H1 (cell line): Measurements from ENCODE around the gene GABPB2. TPM values are rescaled to one million over a fixed set of nuclear protein-coding genes. Genes with fewer than 3 reads are reported as not detected.

Experiments
- CTCF ChIA-PET: fragments of 300-600 bp; sonication (Branson Sonifier 250); formaldehyde crosslinking; loops from one replicate; lab custom pipeline; 2021; ENCODE audit not compliant: partially characterized antibody; lab: Charles Lee
- POLR2A ChIA-PET: fragments of 300-600 bp; sonication (Branson Sonifier 250); formaldehyde crosslinking; loops from one replicate; lab custom pipeline; 2021; ENCODE audit warnings: inconsistent platforms; ENCODE audit not compliant: partially characterized antibody; lab: Charles Lee
- DNase-seq, 2 experiments: peaks; one replicate each; pipeline versions ENCODE4 v3.0.0 to v3.0.0-alpha.2; 2010 to 2022; ENCODE audit warnings: low spot score in 2 of 2, low read depth in 1 of 2, mixed read lengths in 1 of 2
- FAIRE-seq: peaks from 2 replicates; lab custom pipeline; 2011; peaks lifted over from hg19 to GRCh38; lab: Jason Lieb, UNC
- H2AFZ ChIP-seq: 2 replicates; pipeline ENCODE4 v1.8.1; 2012; ENCODE audit warnings: low read length, inconsistent platforms
- H2AK5ac ChIP-seq: 2 replicates; pipeline ENCODE4 v1.6.1; 2013; ENCODE audit warnings: low read depth, low read length
- H2BK120ac ChIP-seq: replicated peaks from 2 replicates; pipeline ENCODE3; 2013; ENCODE audit warnings: low read depth, low read length, inconsistent platforms
- H2BK12ac ChIP-seq: 2 replicates; pipeline ENCODE4 v1.6.1; 2013; ENCODE audit warnings: low read depth, low read length
- H2BK15ac ChIP-seq: 2 replicates; pipeline ENCODE4 v1.6.1; 2013; ENCODE audit warnings: low read length
- H2BK20ac ChIP-seq: 2 replicates; pipeline ENCODE4 v1.6.1; 2013; ENCODE audit warnings: low read length
- H2BK5ac ChIP-seq: 2 replicates; pipeline ENCODE4 v1.6.1; 2013; ENCODE audit warnings: low read depth, low read length
- H3K14ac ChIP-seq: 2 replicates; pipeline ENCODE4 v1.6.1; 2013; ENCODE audit warnings: inconsistent platforms; ENCODE audit not compliant: insufficient read length
- H3K18ac ChIP-seq: 2 replicates; pipeline ENCODE4 v1.6.1; 2013; ENCODE audit warnings: low read length; ENCODE audit errors: extremely low read depth
- H3K23ac ChIP-seq: 2 replicates; pipeline ENCODE4 v1.6.1; 2013; ENCODE audit warnings: inconsistent platforms; ENCODE audit not compliant: insufficient read length
- H3K23me2 ChIP-seq: 2 replicates; pipeline ENCODE4 v1.6.1; 2013; ENCODE audit warnings: low read depth, low read length
- H3K27ac ChIP-seq: 2 replicates; pipeline ENCODE4 v1.6.1; 2011; ENCODE audit warnings: low read depth, low read length, inconsistent platforms
- H3K27me3 ChIP-seq, 4 experiments: replicated peaks in 1 of 4; 1 replicate in 1 of 4; 2 replicates in 3 of 4; pipeline versions ENCODE4 v1.6.1 to v1.8.1; 2011 to 2013; ENCODE audit warnings: low read length in 3 of 4, mild to moderate bottlenecking in 3 of 4, inconsistent platforms in 2 of 4, mixed read lengths in 2 of 4, moderate library complexity in 1 of 4; ENCODE audit not compliant: control insufficient read depth in 3 of 4, insufficient read depth in 3 of 4; ENCODE audit errors: extremely low read depth in 1 of 4
- H3K36me3 ChIP-seq, 4 experiments: 2 replicates each; pipeline versions ENCODE4 v1.6.1 to v1.8.1; 2011 to 2013; ENCODE audit warnings: mild to moderate bottlenecking in 4 of 4, low read length in 3 of 4, moderate library complexity in 2 of 4, control low read depth in 1 of 4, inconsistent platforms in 1 of 4; ENCODE audit not compliant: insufficient read depth in 4 of 4, control insufficient read depth in 2 of 4
- H3K4ac ChIP-seq: replicated peaks from 2 replicates; pipeline ENCODE3; 2013; ENCODE audit warnings: low read length, low read depth, mixed read lengths, inconsistent platforms; ENCODE audit not compliant: insufficient read length
- H3K4me1 ChIP-seq, 4 experiments: replicated peaks in 1 of 4; 1 replicate in 1 of 4; 2 replicates in 3 of 4; pipeline versions ENCODE4 v1.6.1 to v1.8.1; 2011 to 2013; ENCODE audit warnings: low read length in 3 of 4, inconsistent platforms in 2 of 4, mixed read lengths in 1 of 4; ENCODE audit not compliant: insufficient read depth in 4 of 4, control insufficient read depth in 3 of 4
- H3K4me2 ChIP-seq, 2 experiments: 2 replicates each; pipeline versions ENCODE4 v1.6.1 to v1.8.1; 2011 to 2013; ENCODE audit warnings: low read depth in 2 of 2, low read length in 2 of 2, control low read depth in 1 of 2, inconsistent platforms in 1 of 2, mild to moderate bottlenecking in 1 of 2; ENCODE audit not compliant: insufficient read depth in 1 of 2
- H3K4me3 ChIP-seq, 4 experiments: fragments of 200-600, 300-600 bp in 1 of 4; sonication (generic), shearing (Covaris generic), sonication (Bioruptor Twin) in 1 of 4; 2 replicates each; pipeline versions ENCODE4 v1.5.1 to v1.8.1; 2011 to 2016; ENCODE audit warnings: low read length in 4 of 4, low read depth in 3 of 4, control low read depth in 2 of 4, inconsistent platforms in 2 of 4, mild to moderate bottlenecking in 2 of 4, mixed read lengths in 1 of 4, moderate library complexity in 1 of 4; ENCODE audit not compliant: insufficient read depth in 2 of 4; ENCODE audit errors: extremely low read depth in 1 of 4
- H3K56ac ChIP-seq: replicated peaks from 2 replicates; pipeline ENCODE3; 2013; ENCODE audit warnings: low read depth, mild to moderate bottlenecking, mixed read lengths, low read length, inconsistent platforms; ENCODE audit not compliant: insufficient read length
- H3K79me1 ChIP-seq: 2 replicates; pipeline ENCODE4 v1.6.1; 2013; ENCODE audit warnings: low read depth, low read length, control low read depth
- H3K79me2 ChIP-seq, 2 experiments: 2 replicates each; pipeline versions ENCODE4 v1.6.1 to v1.8.1; 2012 to 2013; ENCODE audit warnings: low read length in 2 of 2, mild to moderate bottlenecking in 2 of 2, inconsistent platforms in 1 of 2; ENCODE audit not compliant: insufficient read depth in 2 of 2, control insufficient read depth in 1 of 2
- H3K9ac ChIP-seq, 4 experiments: replicated peaks in 1 of 4; 1 replicate in 1 of 4; 2 replicates in 3 of 4; pipeline versions ENCODE4 v1.6.1 to v1.8.1; 2011 to 2013; ENCODE audit warnings: low read depth in 3 of 4, low read length in 3 of 4, control low read depth in 2 of 4, mild to moderate bottlenecking in 2 of 4, moderate library complexity in 2 of 4, inconsistent platforms in 1 of 4; ENCODE audit errors: extremely low read depth in 1 of 4
- H3K9me3 ChIP-seq, 2 experiments: 2 replicates each; pipeline versions ENCODE4 v1.6.1 to v1.8.1; 2012 to 2013; ENCODE audit warnings: mild to moderate bottlenecking in 2 of 2, moderate library complexity in 2 of 2, control low read depth in 1 of 2, inconsistent platforms in 1 of 2, low read depth in 1 of 2, low read length in 1 of 2, mixed read lengths in 1 of 2; ENCODE audit not compliant: insufficient read depth in 2 of 2
- H4K20me1 ChIP-seq, 2 experiments: replicated peaks in 1 of 2; 2 replicates each; pipeline versions ENCODE3 to v1.8.1; 2011 to 2013; ENCODE audit warnings: inconsistent platforms in 2 of 2, low read length in 2 of 2, mild to moderate bottlenecking in 1 of 2; ENCODE audit not compliant: insufficient read depth in 2 of 2, control insufficient read depth in 1 of 2
- H4K5ac ChIP-seq: 2 replicates; pipeline ENCODE4 v1.6.1; 2013; ENCODE audit warnings: low read length, low read depth, mixed read lengths, inconsistent platforms; ENCODE audit not compliant: insufficient read length
- H4K8ac ChIP-seq: 2 replicates; pipeline ENCODE4 v1.8.0; 2013; ENCODE audit warnings: mild to moderate bottlenecking, moderate library complexity, low read length, inconsistent platforms; ENCODE audit not compliant: insufficient read depth; ENCODE audit errors: extremely low read depth
- H4K91ac ChIP-seq: replicated peaks from 2 replicates; pipeline ENCODE3; 2013; ENCODE audit warnings: low read length, mixed read lengths, inconsistent platforms; ENCODE audit not compliant: insufficient read length
- CTCF ChIP-seq, 3 experiments: IDR thresholded peaks; 1 replicate in 2 of 3; 2 replicates in 1 of 3; pipeline versions ENCODE4 v1.5.1 to v1.6.1; 2011; ENCODE audit warnings: low read length in 3 of 3, mild to moderate bottlenecking in 3 of 3, inconsistent platforms in 2 of 3, low read depth in 1 of 3, moderate library complexity in 1 of 3; ENCODE audit not compliant: insufficient read depth in 1 of 3; ENCODE audit errors: control extremely low read depth in 1 of 3
- EZH2 ChIP-seq: fragments of 200-600 bp; sonication (generic); IDR thresholded peaks from 2 replicates; pipeline ENCODE4 v1.7.1; 2012; ENCODE audit warnings: low read depth, mild to moderate bottlenecking, moderate library complexity, low read length, inconsistent platforms; ENCODE audit not compliant: severe bottlenecking
- GABPA ChIP-seq: IDR thresholded peaks from 2 replicates; pipeline ENCODE4 v1.6.1; 2011; ENCODE audit warnings: mild to moderate bottlenecking, low read length, moderate library complexity, borderline replicate concordance; ENCODE audit not compliant: insufficient read depth
- JUN ChIP-seq: IDR thresholded peaks from 2 replicates; pipeline ENCODE4 v1.6.1; 2011; ENCODE audit warnings: low read depth, mild to moderate bottlenecking, improper control_type of control experiment, low read length
- MAFK ChIP-seq: IDR thresholded peaks from 2 replicates; pipeline ENCODE4 v1.6.1; 2012; ENCODE audit warnings: low read depth, mild to moderate bottlenecking, improper control_type of control experiment, low read length
- POLR2A ChIP-seq, 2 experiments: IDR thresholded peaks; 1 replicate in 1 of 2; 2 replicates in 1 of 2; pipeline ENCODE4 v1.6.1; 2011; ENCODE audit warnings: low read depth in 2 of 2, low read length in 2 of 2, mild to moderate bottlenecking in 2 of 2; ENCODE audit errors: control extremely low read depth in 1 of 2
- RNF2 ChIP-seq: fragments of 200-900, 300-1000 bp; sonication (generic); IDR thresholded peaks from 2 replicates; pipeline ENCODE4 v1.7.1; 2016; ENCODE audit warnings: borderline replicate concordance, low read depth, mild to moderate bottlenecking, antibody characterized with exemption, low read length; ENCODE audit not compliant: poor library complexity, severe bottlenecking; ENCODE audit errors: missing control alignments
- WGBS, 2 experiments: shearing (Covaris generic) in 1 of 2; methylation state at CpG; one replicate each; pipeline versions ENCODE4 v1.1.6 to v1.1.7; 2013 to 2015; ENCODE audit warnings: low lambda C conversion rate in 2 of 2, mixed read lengths in 2 of 2, inconsistent platforms in 1 of 2, low coverage in 1 of 2, missing lambda C conversion rate in 1 of 2; ENCODE audit not compliant: insufficient replicate concordance in 2 of 2, insufficient coverage in 1 of 2, insufficient read length in 1 of 2; ENCODE audit errors: extremely low coverage in 1 of 2, missing lambda C conversion rate in 1 of 2; 5-methylcytosine and 5-hydroxymethylcytosine counted together
- polyA plus RNA-seq, 7 experiments: library from polyadenylated mRNA; depleted of rRNA in 3 of 7; stranded (reverse) in 5 of 7; unstranded in 2 of 7; fragments of >200 nt in 5 of 7; fragments of 200-250 nt in 2 of 7; gene quantifications; 1 replicate in 5 of 7; 2 replicates in 1 of 7; 4 replicates in 1 of 7; pipeline versions ENCODE4 v1.2.1 to v1.2.3, GENCODE V29; 2011 to 2013; ENCODE audit warnings: missing spikeins in 2 of 7, mixed read lengths in 2 of 7
- total RNA-seq: library from RNA; stranded (reverse); fragmentation: NEBNext Ultra II Directional; extraction: Animal tissue kit (Norgen Biotek cat#: 25700); gene quantifications from 2 replicates; pipeline ENCODE4 v1.2.1, GENCODE V29; 2021

GABPB2 gene
- total and polyA plus RNA-seq, 2 of the 8 experiments (the other 6 are each of a cell fraction or from before 2014, with no cell fraction given), result 1.8 to 2.4 TPM

DNA sequence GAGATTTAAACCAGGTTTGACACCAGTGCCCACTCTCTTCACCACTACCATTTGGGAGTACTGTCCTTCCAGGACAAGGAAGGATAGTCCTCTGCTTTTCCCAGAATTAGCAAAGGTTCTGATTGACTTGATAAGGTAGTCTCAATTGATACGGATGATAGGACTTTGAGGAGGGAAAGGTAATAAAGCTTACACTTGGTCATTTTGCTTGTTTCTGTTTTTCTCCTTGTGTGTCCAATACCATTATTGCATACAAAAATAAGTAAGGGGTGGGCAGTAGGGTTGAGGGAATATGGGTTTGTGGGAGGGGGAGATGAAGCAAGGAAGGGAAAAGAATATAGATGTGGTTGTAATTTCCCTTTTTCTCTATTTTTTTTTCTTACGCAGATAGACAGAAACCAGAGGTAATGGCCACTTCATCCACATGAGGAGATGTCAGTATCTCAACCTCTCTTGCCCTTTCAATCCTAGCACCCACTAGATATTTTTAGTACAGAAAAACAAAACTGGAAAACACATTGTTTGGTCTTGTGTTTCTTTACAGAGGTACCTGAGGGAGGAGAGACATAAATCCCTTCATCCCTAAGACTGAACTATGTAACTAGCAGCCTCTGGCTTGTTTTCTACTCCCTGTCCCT is 20.4 kb upstream of the GABPB2 start:
- peaks cover under 1% of the 10 kb centered on the region; the same call in 1 of the 2 replicates for H3K79me1 ChIP-seq
- no peak for FAIRE-seq
- POLR2A ChIA-PET, result interaction anchor here (0.5 to 7.7 kb wide), 10 partner anchors 9 to 700 kb away, joined by 3 to 107 read pairs (median 4); partner anchors contain the start of genes BNIPL, CDC42SE1 and MLLT11

More for the DNA sequence above, 20.4 kb upstream of the GABPB2 start:
- Histone ChIP-seq H2BK5ac (no peak overlapping the region), H4K20me1 (peaks cover 0 to 3% of the 10 kb centered on the region in 2 experiments), H3K23ac (no peak overlapping the region), H4K8ac (no peak overlapping the region), H3K9me3 (no peaks in the 10 kb centered on the region), H4K91ac (no peak overlapping the region), H3K4ac (no peak overlapping the region), H2AK5ac (no peak overlapping the region), H3K9ac (no peak overlapping the region), H2BK120ac (no peak overlapping the region), H3K79me2 (no peaks in the 10 kb centered on the region), H3K4me3 (no peak overlapping the region), H2AFZ (no peak overlapping the region), H3K4me2 (no peak overlapping the region; a peak in 1 of 4 replicates), H2BK20ac (no peak overlapping the region), H3K23me2 (peaks cover 8% of the 10 kb centered on the region; the same call in 1 of the 2 replicates), H3K4me1 (peaks cover 0 to 7% (median 3%) of the 10 kb centered on the region in 4 experiments; a peak in 4 of 7 replicates), H4K5ac (no peak overlapping the region), H3K27me3 (no peaks in the 10 kb centered on the region), H3K27ac (no peak overlapping the region)
- CTCF ChIA-PET, result interaction anchor here (0.7 to 9.6 kb wide), 6 partner anchors 10 to 25 kb away, joined by 3 to 95 read pairs (median 6); partner anchors contain the start of genes BNIPL, CDC42SE1 and MLLT11
- TF ChIP-seq POLR2A (IDR thresholded peaks at IDR 0.05; ENCODE audit: control extremely low read depth in 1 of 2, low read depth in 2 of 2, low read length in 2 of 2), result peak in 1 of 2 experiments; percentile 38; a peak in 1 of 3 replicates
- TF ChIP-seq JUN, result no peak
- no peak for TF ChIP-seq CTCF (IDR thresholded peaks at IDR 0.05; ENCODE audit: control extremely low read depth in 1 of 3, insufficient read depth in 1 of 3, low read depth in 1 of 3, low read length in 3 of 3)
- no peak for TF ChIP-seq RNF2
- TF ChIP-seq EZH2, result no peak
- no peak for TF ChIP-seq GABPA
- TF ChIP-seq MAFK, result no peak
- TF ChIP-seq, all 59 proteins: peak for 1
- WGBS, 2 experiments, result 91% methylated on average over 2 of the region's 2 CpGs; no CpG with 5 or more reads in 1 of the 2 experiments
- peaks cover 10 to 48% (median 27%) of the 10 kb centered on the region in 4 experiments for H3K36me3 ChIP-seq
- H2BK15ac ChIP-seq, result no peak overlapping the region
- H3K18ac ChIP-seq, result no peak overlapping the region
- no peak overlapping the region for H3K56ac ChIP-seq
- no peak overlapping the region for H3K14ac ChIP-seq
- no peak overlapping the region for H2BK12ac ChIP-seq
- DNase-seq, result no peak
